ENCODE measurements around the gene NCOA7. TPM values are rescaled to one million over a fixed set of nuclear protein-coding genes. Genes with fewer than 3 reads are reported as not detected.

Gene NCOA7
- total and polyA plus RNA-seq, 8 donors = 7.4 to 66.7 (median 14.1) TPM

DNA sequence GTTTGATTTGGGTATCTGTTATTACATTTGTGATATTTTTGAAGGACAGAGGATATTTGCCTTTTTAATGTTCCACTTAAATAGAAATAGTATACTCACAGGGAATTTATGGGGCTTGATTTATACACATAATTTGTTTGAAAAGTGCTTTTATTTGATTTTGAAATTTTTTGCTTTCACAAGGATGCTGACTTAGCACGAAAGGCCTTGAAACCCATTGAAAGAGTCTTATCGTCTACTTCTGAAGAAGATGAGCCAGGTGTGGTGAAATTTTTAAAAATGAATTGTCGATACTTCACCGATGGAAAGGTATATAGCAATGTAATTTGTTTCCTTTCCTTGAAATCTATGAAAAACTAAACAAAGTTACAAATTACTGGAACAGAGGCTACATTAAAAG lies 91.5 kb downstream of the NCOA7 start:
- peaks cover 0 to 20% (median 0%) of the 10 kb centered on the region in 3 donors for H3K36me3 ChIP-seq
- no peaks in the 10 kb centered on the region for H3K4me1 ChIP-seq
- DNase-seq = no peak
- 93 to 96% methylated on average over 4 of the region's 4 CpGs for WGBS, 2 donors
- H3K9me3 ChIP-seq = no peaks in the 10 kb centered on the region
- no peak overlapping the region for H3K27ac ChIP-seq
- no peaks in the 10 kb centered on the region for H3K27me3 ChIP-seq
- intact Hi-C loops (cut with DNase I) = no loop called here
- no peak for FAIRE-seq
- H3K4me3 ChIP-seq = no peak overlapping the region
- no peak for TF ChIP-seq CTCF (IDR thresholded peaks at IDR 0.05)
- no peak for ATAC-seq

DNA sequence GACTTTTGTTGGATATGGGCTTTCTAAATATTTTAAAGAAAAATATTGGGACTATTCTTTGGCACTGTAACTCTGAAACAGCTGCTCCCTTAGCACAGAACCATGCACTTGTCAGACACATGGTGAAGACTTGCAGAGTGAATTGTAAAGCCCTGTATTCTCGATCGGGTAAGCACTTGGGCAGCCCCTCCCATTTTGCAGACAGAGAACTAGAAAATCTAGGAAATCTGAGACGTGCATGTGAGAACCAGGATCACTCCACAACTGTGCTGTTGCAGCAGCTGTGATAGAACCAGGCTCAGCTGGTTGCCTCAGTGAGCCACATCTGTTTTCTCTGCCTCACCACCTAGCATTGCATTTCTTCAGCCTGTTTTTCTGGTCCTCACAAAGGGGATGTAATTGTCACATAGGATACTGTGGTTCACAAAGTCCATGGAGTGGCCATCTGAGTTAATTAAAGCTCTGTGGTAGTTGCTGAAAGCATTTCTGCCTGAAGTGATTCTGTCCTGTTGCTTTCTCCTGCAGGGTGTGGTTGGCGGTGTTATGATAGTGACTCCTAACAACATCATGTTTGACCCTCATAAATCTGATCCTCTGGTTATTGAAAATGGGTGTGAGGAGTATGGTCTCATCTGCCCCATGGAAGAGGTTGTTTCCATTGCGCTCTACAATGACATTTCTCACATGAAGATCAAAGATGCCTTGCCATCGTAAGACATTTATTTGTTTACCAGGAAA lies 94.0 kb downstream of the NCOA7 start:
- Histone ChIP-seq H3K27ac (no peak overlapping the region), H3K4me1 (no peaks in the 10 kb centered on the region), H3K9me3 (no peaks in the 10 kb centered on the region), H3K27me3 (no peaks in the 10 kb centered on the region), H3K36me3 (peaks cover 0 to 20% (median 0%) of the 10 kb centered on the region in 3 donors), H3K4me3 (no peak overlapping the region)
- FAIRE-seq (no peak), DNase-seq (no peak), ATAC-seq (no peak)
- intact Hi-C loops (cut with DNase I) = no loop called here
- TF ChIP-seq CTCF (IDR thresholded peaks at IDR 0.05) = no peak
- WGBS, 2 donors = 86 to 88% methylated on average over 6 of the region's 6 CpGs

DNA sequence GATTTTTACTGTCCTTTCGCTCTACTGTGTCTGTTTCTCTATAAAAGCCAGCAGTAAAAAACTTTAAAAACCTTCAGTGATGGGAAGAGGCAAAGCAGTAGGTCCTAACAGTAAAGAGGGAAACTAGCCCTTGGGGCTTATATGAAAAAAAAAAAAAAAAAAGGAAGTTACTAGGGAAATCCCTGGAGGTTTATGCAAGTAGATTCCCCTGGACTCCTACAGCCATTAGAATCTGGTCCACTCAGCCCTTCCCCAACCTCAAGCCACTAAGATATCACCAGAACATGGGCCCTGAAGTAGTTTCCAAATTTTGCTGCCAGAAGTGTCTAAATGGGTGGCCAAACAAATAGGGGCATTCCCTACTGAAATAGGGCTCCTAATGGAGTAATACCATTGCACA lies 95.3 kb downstream of the NCOA7 start:
- Histone ChIP-seq H3K27me3 (no peaks in the 10 kb centered on the region), H3K4me3 (no peak overlapping the region), H3K36me3 (peaks cover 0 to 17% (median 0%) of the 10 kb centered on the region in 3 donors), H3K4me1 (no peaks in the 10 kb centered on the region), H3K9me3 (no peaks in the 10 kb centered on the region), H3K27ac (no peak overlapping the region)
- TF ChIP-seq CTCF (IDR thresholded peaks at IDR 0.05) = no peak
- WGBS, 2 donors = 94 to 100% methylated on average over 1 of the region's 1 CpG
- DNase-seq (no peak), ATAC-seq (no peak), FAIRE-seq (no peak)
- intact Hi-C loops (cut with DNase I) = no loop called here

DNA sequence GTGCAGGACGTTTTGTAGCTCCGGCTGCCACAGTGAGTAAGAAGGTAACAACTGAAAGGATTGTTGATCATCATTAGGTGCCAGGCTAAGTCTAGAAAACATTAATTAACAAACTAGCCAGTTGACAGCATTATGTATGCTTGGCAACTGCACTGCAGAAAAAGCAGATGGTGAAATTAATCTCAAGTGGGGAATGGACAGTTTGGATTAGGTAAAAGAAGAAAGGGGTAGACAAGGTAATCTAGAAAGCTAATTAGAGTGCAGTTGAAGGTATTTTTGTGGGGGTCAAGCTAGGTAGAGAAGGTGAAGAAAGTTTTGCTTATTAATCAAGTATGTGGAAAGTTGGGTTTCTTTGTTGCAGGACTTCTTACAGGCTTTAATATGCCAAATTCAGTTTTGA lies 96.2 kb downstream of the NCOA7 start:
- TF ChIP-seq CTCF (IDR thresholded peaks at IDR 0.05) = no peak
- Histone ChIP-seq H3K9me3 (no peaks in the 10 kb centered on the region), H3K36me3 (peaks cover 0 to 11% (median 0%) of the 10 kb centered on the region in 3 donors), H3K27ac (no peak overlapping the region), H3K4me1 (no peaks in the 10 kb centered on the region), H3K4me3 (no peak overlapping the region), H3K27me3 (no peaks in the 10 kb centered on the region)
- 46 to 56% methylated on average over 2 of the region's 2 CpGs for WGBS, 2 donors
- no peak for ATAC-seq
- intact Hi-C loops (cut with DNase I) = no loop called here
- no peak for FAIRE-seq
- DNase-seq = no peak

DNA sequence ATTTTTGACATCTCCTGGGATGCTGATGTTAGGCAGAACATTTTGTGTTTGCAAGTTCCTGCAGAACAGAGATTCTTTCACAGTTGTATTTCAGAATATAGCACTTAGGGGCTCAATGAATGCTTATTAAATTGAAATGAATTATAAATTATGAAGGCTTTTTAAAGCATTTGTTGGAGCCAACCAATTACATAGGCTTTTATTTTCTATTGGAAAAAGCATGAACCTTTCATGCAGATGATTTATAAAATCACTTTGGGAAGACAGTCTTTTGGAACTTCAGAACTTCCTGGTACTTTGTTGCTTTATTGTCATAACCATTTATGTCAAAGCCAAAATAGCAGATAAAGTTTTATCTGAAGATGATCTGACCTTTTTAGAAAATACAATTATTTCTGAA lies 96.6 kb downstream of the NCOA7 start:
- H3K27ac ChIP-seq = no peak overlapping the region
- H3K27me3 ChIP-seq = no peaks in the 10 kb centered on the region
- ATAC-seq (no peak), DNase-seq (no peak), FAIRE-seq (no peak)
- H3K4me1 ChIP-seq = no peaks in the 10 kb centered on the region
- no peaks in the 10 kb centered on the region for H3K9me3 ChIP-seq
- intact Hi-C loops (cut with DNase I) = no loop called here
- peaks cover 0 to 6% (median 0%) of the 10 kb centered on the region in 3 donors for H3K36me3 ChIP-seq
- no peak for TF ChIP-seq CTCF (IDR thresholded peaks at IDR 0.05)
- H3K4me3 ChIP-seq = no peak overlapping the region

Data from pancreas (tissue), 10 donors.